HG03469 (cell line): ENCODE results near the gene ZMYND10.

Experiments used
- ATAC-seq: cut with Tn5 transposase; IDR thresholded peaks from one replicate; pipeline ENCODE4 v1.9.1; 2021; ENCODE audit warnings: mild to moderate bottlenecking, moderate library complexity, moderate number of reproducible peaks; ENCODE audit not compliant: unreplicated experiment

ZMYND10 gene

GRCh38 chr3:50350213-50350526 lies 4.6 kb upstream of the ZMYND10 start:
- no peak for ATAC-seq

GRCh38 chr3:50347187-50347813 lies 1.8 kb upstream of the ZMYND10 start:
- no peak for ATAC-seq

- ATAC-seq = no peak
Observed at GRCh38 chr3:50345008-50345407, 524 bp downstream of the ZMYND10 start.

GRCh38 chr3:50342813-50343633 lies 2.5 kb downstream of the ZMYND10 start:
- no peak for ATAC-seq

- ATAC-seq = no peak
Observed at GRCh38 chr3:50341996-50342650, 3.4 kb downstream of the ZMYND10 start.

- ATAC-seq = no peak
Observed at GRCh38 chr3:50341537-50341936, 4.0 kb downstream of the ZMYND10 start.

- ATAC-seq = no peak
Observed at GRCh38 chr3:50340448-50341329, 4.8 kb downstream of the ZMYND10 start, which contains the start of gene RASSF1. RASSF1 (minus strand) TSS chr3:50340836; CDS start chr3:50340805, 31 bp downstream.

GRCh38 chr3:50340147-50340447 lies 5.4 kb downstream of the ZMYND10 start:
- ATAC-seq = no peak

GRCh38 chr3:50339485-50340146 lies 5.9 kb downstream of the ZMYND10 start:
- no peak for ATAC-seq

GRCh38 chr3:50338965-50339364 lies 6.6 kb downstream of the ZMYND10 start:
- no peak for ATAC-seq

- ATAC-seq = peak; percentile 43
Observed at GRCh38 chr3:50337175-50337861, 8.2 kb downstream of the ZMYND10 start.

GRCh38 chr3:50336452-50337174 lies 8.9 kb downstream of the ZMYND10 start:
- ATAC-seq = peak; percentile 1

- no peak for ATAC-seq
Observed at GRCh38 chr3:50334339-50335075, 11.0 kb downstream of the ZMYND10 start.

- no peak for ATAC-seq
Observed at GRCh38 chr3:50333744-50334328, 11.7 kb downstream of the ZMYND10 start.

GRCh38 chr3:50331364-50331907 lies 14.1 kb downstream of the ZMYND10 start:
- ATAC-seq = no peak

GRCh38 chr3:50330330-50330729 lies 15.2 kb downstream of the ZMYND10 start:
- ATAC-seq = no peak

GRCh38 chr3:50327943-50328691 lies 17.4 kb downstream of the ZMYND10 start, which contains the start of gene TUSC2:
TUSC2 (minus strand) TSS chr3:50328223; CDS start chr3:50328099, 124 bp downstream.
- ATAC-seq = peak; percentile 52
